HPDE6-E6E7 (cell line): Measurements from ENCODE around the gene FAM236D.
"Not testable (repeated sequence)": the region's sequence is repeated elsewhere in the genome, so short reads cannot be mapped to it uniquely, and the experiment has no call there.

Experiments
- DNase-seq: peaks from one replicate; pipeline ENCODE4 v3.0.0; 2011; ENCODE audit warnings: missing footprints; ENCODE audit errors: extremely low spot score

The FAM236D gene

GRCh38 chrX:72808110-72808509 lies at the start of gene FAM236D:
FAM236D (minus strand) TSS chrX:72808210; CDS start chrX:72808110, 100 bp downstream.
- DNase-seq: not testable (repeated sequence)

GRCh38 chrX:72837532-72837931 lies 29.5 kb upstream of the FAM236D start:
- DNase-seq: not testable (repeated sequence)

- DNase-seq: not testable (repeated sequence)
Observed at GRCh38 chrX:72830701-72831100, 22.7 kb upstream of the FAM236D start.

GRCh38 chrX:72790390-72790789 lies 17.6 kb downstream of the FAM236D start:
- not testable (repeated sequence) for DNase-seq

- DNase-seq: not testable (repeated sequence)
Observed at GRCh38 chrX:72788142-72788541, 19.9 kb downstream of the FAM236D start.

- DNase-seq: not testable (repeated sequence)
Observed at GRCh38 chrX:72783964-72784363, 24.0 kb downstream of the FAM236D start.

- not testable (repeated sequence) for DNase-seq
Observed at GRCh38 chrX:72783365-72783936, 24.6 kb downstream of the FAM236D start.

GRCh38 chrX:72782560-72782959 lies 25.4 kb downstream of the FAM236D start, which contains the start of gene FAM236B:
FAM236B (minus strand) TSS chrX:72782660; CDS start chrX:72782560, 100 bp downstream.
- not testable (repeated sequence) for DNase-seq

- not testable (repeated sequence) for DNase-seq
Observed at GRCh38 chrX:72778146-72778545, 29.9 kb downstream of the FAM236D start.

- not testable (repeated sequence) for DNase-seq
Observed at GRCh38 chrX:72777467-72777790, 30.6 kb downstream of the FAM236D start.

GRCh38 chrX:72776653-72777466 lies 31.1 kb downstream of the FAM236D start, which contains the start of gene DMRTC1B:
DMRTC1B (plus strand) TSS chrX:72776890; CDS start chrX:72845136, 68,246 bp downstream.
- DNase-seq: not testable (repeated sequence)

GRCh38 chrX:72760454-72760853 lies 47.6 kb downstream of the FAM236D start:
- DNase-seq: not testable (repeated sequence)
